HG03575 (cell line): Measurements from ENCODE around the gene CTDP1.
A peak's percentile ranks its signal among the peaks of the same experiment; 100 is the strongest.

Experiments
- ATAC-seq: cut with Tn5 transposase; IDR thresholded peaks from one replicate; pipeline ENCODE4 v1.9.1; 2021; ENCODE audit not compliant: unreplicated experiment, insufficient number of reproducible peaks, low FRiP score; ENCODE audit errors: extremely low read depth

The CTDP1 gene

DNA sequence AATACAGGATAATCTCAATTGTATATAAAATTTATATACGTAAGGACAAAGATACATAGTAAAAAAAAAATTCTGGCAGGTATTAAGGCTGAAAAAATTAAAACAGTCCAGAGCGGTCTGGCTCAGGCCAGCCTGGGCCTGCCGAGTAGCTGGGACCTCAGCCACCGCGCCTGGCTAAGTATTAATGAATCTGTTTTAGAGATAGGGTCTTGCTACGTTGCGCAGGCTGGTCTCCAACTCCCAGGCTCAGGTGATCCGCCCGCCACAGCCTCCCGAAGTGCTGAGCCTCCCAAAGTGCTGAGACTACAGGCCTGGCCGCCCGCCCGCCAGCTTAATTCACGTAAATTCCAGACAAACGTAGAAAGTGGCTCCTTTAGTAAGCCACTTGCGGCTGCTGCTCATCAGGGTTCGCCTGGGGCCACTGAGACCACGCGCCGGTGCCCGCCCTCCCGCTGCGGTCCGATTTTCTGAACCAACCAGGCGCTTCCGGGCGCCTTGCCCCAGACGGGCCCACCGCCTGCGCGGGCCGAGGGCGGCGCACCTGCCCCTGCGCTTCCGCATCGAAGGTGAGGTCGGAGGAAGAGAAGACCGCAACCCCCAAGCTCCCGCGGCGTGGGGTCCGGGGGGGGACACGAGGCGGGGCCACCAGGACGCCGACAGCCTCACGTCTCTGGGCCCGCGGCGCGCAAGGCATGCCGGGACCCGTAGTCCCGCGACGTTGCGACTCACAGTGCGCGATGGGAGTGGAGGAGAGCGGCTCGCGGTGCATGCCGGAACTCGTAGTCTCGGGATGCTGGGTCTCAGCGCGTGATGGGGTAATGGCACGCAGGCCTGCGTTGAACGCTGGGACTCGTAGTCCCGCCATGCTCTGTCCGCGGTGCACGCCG is 695 bp upstream of the CTDP1 start:
- peak; percentile 93 for ATAC-seq

DNA sequence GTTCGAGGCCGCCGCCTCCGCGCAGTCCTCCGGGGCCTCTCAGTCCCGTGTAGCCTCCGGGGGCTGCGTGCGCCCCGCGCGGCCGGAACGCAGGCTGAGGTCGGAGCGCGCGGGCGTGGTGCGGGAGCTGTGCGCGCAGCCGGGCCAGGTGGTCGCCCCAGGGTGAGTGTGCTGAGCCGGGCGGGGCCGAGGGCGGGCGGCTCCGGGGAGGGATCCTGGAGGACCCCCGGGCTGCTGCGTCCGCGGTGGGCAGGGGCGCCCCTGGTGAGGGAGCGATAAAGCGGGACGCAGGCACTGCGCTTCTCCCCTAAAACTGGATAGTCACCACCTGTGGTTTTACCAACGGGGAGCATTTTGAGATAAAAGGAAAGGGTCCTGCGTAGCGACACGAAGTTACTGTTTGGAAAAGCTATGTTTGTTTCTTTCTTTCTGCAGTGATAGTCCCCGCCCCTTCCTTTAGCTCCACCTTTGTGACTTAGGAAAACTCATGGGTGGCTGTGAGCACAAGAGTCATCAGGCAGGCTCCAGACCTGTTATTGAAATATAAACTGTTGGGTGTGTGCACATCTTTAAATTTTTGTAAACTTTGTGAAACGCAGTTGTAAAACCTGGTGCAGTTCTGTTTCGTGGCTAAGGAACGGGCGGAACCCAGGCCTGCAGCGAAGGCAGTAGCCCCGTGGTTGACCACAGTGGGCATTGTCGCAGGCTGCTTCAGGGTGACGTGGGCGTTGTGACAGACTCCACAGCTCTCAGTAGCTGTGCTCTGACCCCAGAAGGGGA is 687 bp downstream of the CTDP1 start:
- no peak for ATAC-seq

DNA sequence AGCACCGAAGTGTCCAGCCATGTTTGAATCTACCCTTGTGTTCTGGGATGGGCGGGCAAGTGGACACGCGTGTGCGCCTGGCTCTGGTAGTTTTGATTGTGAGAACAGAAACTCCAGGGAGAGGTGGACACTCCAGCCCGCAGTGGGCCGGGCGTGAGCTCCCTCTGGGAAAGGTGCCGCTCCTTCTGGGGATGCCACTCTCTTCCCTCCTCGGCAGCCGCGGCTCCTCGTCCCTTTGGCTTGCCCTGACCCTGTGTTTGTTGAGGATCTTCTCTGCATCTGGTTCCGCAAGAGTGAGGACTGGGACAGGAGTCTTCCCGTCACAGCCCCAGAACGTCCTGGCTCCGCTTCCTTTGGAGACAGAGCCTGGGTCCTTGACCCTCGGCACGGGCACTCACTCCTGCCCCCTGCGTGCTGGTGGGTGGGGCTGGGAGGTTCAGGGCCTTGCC is 1.3 kb downstream of the CTDP1 start:
- ATAC-seq: no peak

DNA sequence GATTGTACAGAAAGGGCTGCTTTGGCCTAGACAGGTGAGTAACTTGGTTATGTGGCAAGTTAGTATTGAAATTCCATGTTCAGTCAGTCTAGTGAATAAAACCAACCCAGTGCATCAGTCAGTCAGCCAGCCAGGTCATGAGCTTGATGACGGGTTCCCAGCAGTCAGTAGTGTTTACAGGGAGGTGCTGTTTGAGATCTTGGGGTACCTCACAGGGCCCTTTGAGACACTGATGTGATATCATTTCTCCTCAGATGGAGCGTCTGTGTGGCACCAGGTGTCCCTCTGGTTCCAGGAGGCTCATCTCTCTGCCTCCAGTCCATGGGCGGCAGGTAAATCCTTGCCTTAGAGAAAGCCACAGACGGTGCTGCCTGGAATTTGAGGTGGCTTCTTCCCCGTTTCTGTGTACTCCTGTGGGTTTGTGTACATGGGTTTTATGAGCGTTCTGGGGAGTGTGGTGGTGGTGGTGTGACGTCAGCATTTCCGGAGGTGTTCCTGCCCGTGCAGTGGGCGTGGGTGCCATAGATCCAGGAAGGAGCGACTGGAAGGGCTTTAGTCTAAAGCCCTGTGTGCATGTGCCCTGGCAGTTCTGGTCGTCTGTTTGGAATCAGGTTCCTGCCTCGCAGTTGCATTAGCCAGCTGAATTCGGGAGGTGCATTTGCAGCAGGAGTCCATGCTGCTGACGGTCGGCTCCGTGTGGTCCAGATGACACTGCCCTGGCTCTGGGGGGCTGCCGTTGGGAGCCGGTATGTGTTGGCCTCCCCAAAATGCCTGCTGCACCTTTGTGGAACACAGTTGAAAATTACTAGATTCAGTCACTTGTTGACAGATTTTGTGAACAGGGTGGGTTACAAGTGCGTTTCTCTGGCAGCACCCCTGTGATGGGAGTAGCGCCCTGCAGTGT is 2.1 kb downstream of the CTDP1 start:
- no peak for ATAC-seq

DNA sequence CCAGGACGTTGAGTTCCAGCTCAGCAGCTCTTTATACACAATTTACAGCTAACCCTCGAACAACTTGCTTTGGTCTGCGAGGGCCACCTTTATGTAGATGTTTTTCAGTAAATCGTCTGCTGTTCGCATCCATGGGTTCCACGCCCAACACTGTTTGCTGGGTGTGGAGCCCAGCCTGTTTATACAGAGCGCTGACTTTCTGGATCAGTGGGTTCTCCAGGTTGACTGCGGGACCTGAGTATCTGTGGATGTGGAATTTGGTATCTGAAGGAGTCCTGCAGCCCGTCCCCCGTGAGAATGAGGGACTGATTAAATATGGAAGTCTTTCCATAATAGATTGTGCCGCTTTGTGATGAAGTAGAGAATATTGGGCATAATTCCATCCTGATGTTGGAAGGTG is 2.9 kb downstream of the CTDP1 start:
- no peak for ATAC-seq

DNA sequence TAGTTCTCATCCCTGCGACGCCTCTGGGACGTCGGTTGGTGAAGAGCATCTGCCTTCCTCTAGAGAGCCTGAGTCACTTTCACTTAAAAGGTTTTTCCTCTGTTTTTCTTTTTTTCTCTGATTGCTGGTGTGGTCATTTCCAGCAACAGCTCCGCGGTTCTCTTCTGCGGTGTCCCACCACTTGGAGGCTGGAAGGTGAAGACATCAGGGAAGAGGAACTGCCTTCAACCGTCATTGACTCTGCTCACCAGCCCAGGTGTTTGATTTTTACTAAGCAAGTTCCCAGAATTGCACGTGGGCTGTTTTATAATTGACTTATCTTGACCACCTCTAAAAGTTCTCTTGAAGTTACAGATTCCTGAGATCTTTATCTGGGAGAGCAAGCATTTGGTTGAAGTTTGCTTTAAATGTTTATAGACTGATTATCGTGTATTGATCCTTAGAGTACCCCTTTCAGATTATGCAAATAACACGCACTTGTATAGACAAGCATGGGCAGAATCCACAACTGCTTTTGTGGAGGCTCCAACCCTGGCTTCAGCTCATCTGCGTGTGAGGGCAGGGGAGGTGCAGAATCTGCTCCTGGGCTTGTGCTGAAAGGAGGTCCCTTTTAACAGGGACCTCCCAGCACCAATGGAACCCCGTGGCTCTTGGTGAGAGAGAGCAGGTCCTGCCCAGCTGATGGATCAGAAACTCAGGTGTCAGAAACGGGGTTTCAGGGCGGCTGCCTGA is 3.5 kb downstream of the CTDP1 start:
- no peak for ATAC-seq

DNA sequence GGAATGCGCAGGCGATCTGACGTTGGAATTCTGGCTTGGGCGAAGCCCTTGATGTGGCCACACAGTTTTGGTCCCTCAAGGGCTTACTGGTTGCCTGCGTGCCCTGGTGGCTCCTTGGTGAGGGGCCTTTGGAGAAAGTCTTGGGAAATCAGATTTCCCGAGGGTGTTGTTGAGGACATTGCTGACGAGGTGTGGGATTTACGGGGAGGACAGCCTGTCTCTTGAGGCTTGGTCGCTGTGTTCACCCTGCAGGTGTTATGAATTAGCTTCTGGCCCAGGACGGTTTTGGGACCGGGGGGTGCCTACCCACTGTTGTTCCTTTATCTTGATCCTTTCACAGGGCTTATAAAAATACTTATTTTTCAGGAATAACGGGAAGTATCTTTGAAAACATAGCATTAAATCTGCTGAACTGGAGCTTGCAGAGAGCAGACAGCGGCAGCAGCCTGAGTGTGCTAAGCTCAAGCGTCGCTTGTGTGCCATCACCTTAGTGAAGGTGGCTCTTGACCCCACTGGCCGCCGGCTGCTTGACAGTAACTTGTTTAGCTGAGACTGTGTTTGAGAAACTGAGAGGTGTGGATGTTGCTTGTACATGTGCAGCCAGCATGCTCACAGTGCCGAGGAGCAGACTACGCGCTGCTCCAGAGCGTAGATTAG is 4.2 kb downstream of the CTDP1 start:
- ATAC-seq: no peak

DNA sequence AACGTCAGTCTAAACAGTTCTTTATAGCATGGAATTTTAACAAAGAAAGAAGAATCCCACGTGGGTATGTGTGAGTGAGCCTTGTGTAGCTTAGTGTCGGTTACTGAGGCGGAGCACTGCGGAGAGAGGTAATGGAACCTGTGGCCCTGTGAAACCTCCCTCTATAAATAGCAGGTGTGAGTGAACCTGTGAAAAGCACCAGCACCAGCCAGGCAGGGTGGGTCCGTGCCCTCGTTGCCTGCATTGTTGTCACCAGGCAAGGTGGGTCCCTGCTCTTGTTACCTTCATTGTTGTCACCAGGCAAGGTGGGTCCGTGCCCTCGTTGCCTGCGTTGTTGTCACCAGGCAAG is 4.7 kb downstream of the CTDP1 start:
- ATAC-seq: no peak

DNA sequence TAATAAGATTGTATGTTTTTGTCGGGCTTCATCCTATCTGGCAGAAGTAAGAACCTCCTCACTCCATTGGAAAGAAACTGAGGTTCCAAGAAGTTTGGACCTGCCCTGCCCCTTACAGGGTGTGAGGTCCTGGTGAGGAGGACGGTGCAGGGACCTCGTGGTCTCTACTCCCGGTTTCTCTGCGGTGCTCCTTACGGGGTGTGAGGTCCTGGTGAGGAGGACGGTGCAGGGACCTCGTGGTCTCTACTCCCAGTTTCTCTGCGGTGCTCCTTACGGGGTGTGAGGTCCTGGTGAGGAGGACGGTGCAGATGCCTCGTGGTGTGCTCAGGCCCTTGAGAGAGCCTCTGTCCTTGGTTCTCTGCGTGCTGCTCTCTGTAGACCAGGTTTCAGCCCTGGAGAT is 5.2 kb downstream of the CTDP1 start:
- no peak for ATAC-seq

DNA sequence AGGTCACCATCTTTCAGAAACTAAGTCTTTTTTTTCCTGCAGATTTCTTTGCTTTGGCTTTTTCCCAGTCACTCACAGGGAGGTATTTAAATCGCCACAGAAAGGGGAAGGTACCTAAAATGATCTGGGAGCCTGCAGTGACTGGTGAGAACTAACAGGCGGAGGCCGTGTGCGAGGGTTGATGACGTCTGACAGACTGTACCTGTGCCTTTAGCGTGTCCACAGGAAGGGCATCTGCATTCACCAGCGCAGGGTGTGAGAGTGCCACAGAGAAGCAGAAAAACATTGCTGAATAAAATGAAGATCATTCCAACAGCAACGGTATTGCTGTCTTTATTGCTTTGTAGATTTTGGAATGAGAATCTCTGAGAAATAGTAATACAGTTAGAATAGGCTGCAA is 5.7 kb downstream of the CTDP1 start:
- ATAC-seq: no peak

DNA sequence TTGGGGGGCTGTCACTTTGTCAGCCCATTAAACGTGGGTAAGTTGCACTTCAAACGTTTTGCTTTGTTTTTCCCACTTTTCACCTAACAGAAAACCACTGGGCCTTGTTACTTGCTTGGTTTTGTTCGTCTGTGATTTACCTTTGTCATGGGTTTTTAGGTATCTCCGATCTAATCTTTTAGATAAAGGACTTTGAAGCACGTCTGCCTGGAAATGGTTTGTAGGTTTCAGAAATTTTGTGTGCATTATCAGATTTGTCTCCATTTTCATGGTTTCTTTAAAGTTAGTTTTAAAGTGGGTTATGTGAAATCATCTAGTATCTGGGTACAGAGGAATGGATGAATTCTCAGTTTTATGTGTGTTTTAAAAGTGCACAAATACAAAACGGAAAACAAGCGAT is 6.4 kb downstream of the CTDP1 start:
- no peak for ATAC-seq

DNA sequence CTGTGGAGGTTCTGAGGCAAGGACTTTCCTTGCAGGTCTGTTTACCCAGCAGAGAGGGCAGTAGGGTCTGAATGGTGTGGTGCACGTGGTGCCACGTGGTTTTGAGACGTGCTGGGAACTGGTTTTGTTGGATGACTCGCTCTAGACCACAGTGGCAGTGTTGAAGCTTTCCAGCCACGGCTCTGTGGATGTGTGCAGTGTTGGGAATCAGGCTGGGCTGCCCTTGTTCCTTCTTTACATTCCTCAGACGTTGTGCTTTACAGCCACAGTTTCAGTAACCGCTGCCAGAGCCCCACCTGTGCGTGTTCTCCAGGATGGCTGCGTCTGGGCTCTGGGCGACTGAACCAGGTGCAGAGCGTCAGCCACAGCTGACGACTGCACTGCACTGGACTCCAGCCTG is 8.2 kb downstream of the CTDP1 start:
- no peak for ATAC-seq

DNA sequence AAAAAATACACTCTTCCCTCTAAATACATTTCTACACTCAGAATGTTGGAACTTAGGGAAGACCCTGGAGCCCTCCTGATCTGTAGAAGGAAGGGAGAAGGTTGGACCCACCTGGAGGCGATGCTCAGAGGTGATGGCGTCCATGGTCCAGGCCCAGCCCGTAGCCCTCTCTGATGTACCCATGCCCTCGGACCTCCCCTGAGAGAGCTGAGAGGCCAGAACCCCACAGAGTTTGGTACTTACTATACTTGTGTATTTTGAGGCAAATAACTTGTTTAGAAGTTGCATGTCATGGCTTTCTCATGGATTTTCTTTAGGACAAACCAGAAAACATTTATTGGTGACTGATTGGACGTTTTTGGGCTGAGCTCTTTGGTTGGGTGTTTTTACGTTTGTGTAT is 10.5 kb downstream of the CTDP1 start:
- no peak for ATAC-seq

DNA sequence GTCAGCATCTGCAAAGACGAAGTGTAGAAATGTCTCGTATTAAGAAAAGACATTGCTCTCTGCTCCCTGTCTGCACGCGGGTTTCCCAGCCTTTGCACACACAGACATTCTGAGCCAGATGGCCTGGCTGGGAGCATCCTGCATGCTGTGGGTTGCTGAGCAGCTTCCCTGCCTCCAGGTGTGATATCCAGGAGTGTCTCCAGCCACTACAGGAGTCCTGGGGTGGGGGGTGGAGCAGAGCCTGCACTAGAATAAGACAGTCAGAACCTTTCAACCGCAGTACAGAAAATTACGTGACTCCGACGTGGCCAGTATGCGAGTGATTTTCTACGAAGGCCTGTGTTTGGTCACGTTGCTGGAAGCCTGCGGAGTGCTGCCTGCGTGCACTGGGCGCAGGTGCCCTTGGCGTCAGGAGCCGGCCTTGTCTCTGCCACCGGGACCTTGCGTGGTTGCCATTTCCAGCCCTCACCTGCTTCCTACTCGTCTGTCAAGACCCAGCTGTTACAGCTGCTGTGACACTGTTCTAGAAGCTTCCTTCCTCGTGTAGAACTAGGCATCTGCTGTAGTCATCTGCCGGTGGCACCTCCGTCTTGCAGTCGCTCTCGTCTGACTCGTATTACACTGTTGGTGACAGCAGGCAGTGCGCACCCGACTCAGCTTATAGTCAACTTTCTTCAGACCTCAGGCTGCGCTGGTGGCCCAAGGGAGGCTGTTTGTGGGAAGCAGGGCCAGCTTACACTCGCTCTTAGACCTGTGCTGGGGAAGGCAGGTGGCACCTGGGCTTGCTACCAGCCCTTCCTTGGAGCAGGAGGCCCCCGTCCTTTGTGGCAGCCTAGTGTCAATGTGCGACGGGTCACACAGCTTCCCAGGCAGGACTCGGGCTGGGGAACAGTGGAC is 11.2 kb downstream of the CTDP1 start:
- ATAC-seq: no peak

DNA sequence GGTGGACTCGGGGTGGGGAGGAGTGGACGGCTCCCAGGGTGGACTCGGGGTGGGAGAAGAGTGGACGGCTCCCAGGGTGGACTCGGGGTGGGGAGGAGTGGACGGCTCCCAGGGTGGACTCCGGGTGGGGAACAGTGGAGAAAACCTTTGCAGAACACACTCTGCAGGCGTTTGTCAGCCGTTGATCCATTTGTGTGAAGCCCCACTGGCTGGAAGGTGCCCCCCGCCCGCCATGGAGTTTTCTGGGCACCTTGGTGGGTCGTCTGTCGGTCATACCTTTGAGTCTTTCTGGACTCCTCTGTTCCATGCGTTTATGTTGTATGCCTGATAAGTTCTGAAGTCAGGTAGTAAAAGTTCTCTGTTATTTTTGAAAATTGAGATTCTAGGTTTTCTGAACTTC is 12.5 kb downstream of the CTDP1 start:
- ATAC-seq: no peak

DNA sequence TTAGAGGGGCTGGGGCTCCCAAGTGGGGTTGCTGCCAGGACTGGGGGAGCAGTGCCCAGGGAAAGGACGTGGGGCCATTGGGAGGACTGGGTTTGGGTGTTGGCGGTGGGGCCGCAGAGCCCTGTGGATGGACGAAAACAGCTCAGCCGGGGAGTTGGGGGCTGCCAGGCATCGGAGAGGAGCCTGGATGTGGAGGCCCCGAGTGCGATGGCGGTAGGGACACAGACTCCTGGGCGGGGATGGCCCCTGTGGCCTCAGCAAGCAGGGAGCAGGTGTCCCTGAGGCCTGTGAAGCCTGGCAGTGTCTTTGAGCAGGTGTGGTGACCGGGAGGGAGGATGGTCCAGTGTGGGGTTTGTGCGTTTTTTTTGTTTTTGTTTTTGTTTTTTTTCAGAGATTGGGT is 13.3 kb downstream of the CTDP1 start:
- no peak for ATAC-seq

DNA sequence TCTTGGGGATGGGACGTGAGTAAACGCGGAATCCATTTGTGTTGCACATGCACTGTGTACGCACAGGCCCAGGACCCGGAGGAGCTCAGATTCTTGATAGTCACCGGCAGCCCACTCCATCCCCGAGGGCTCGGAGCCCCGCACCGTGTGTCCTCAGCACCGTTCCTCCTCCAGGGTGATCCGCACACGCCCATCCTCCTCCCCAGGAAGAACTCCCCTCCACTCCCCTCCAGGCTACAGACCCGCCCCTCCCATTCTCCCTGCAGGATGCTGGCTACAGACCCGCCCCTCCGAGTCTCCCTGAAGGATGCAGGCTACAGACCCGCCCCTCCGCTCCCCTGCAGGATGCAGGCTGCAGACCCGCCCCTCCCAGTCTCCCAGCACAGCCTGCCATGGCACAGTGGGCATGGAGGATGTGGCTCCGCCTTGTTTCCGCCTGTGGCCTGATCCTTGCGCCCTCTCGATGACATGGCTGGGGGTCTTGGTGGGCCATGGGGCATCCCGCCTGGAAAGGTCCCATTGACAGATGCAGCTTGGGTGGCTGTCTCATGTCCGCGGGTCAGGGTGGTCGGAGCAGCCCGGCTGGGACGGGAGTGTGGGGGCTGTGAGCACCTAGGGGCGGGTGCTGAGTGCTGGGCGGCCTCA is 14.1 kb downstream of the CTDP1 start:
- ATAC-seq: no peak
